Anterior cingulate cortex (tissue), 58 donors: Measurements from ENCODE around the gene HDAC10.

ENCODE experiments used
- DNase-seq, 58 donors: peaks; one replicate each; lab custom pipeline; 2025; lab: John Stamatoyannopoulos, UW

Gene HDAC10

GRCh38 chr22:50245214-50246072 is 5.6 kb downstream of the HDAC10 start:
- DNase-seq = no peak

DNA sequence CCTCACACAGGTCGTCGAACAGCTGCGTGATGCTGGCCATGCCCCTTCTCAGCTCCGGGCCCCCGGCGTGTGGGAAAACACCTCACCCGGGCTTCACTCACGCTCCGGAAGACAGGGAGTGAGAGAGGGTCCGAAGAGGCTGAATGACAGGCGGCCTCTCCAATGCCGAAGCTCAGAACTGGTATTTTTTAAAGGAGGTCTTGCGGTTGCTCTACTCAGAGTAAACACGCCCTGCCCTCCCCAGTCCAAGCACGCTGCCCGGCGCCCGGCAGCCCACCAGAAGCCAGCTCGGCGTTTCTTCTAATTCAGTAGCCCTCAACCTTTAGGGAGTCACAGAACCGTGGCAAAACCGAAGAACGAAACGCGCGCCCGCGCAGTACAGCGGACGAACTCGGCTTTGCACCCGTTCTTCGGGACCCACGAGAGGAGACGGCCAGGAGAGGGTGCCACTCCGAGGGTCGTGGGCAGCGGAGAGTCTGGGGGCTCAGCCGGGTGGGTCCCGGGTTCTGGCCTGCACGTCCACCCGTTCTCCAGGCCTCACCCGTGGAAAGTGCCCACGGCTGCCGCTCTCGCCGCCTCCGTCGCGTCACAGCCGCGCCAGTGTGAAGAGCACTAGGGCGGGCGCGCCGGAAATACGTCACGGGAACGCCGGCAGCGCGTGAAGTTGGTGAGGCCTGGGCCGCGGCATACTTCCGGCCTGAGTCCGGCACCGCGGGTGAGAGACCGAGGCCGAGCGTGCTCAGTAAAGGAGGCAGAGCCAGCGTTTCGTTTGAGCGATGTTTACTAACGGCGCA is 6.4 kb downstream of the HDAC10 start, which contains the start of gene TUBGCP6:
Gene TUBGCP6 (minus strand): TSS at position 604 of the 794 bp plus-strand sequence. CDS start 564 bp downstream, at position 40.
- DNase-seq = peak; percentile 63 to 97 (median 90)

DNA sequence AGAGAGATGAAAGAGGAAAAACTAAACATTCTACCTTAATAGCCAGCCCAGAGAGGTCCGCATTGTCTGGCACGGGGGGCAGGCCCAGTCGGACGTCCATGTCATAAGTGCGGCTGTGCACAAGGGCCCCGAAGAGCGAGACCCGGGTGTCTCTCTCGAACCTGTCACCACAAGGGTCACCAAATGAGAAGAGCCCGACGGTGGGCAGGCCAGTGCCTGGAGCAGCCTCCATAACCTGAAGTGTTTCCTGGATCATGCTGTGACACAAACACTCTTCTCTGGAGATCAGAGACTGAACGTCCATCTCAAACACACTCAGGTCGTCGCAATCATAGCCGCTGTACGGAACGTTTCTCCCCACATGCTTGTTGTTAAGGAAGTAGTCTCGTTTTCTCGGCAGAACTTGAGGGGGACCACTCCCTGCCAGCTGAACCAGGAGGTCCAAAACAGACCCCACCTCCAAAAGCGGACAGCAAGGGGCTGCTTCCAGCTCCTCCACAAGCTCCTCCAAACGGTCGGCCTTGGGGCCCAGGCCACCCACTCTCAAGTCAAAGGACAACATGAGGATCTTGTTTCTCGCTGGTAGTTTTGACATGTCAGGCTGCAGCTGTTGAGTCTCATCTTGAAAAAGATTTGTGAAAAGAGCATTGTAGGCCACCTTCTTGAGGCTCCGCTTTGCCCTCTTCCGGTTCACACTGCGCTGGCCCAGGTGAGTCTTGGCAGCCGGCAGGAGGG is 7.2 kb downstream of the HDAC10 start:
- no peak for DNase-seq

DNA sequence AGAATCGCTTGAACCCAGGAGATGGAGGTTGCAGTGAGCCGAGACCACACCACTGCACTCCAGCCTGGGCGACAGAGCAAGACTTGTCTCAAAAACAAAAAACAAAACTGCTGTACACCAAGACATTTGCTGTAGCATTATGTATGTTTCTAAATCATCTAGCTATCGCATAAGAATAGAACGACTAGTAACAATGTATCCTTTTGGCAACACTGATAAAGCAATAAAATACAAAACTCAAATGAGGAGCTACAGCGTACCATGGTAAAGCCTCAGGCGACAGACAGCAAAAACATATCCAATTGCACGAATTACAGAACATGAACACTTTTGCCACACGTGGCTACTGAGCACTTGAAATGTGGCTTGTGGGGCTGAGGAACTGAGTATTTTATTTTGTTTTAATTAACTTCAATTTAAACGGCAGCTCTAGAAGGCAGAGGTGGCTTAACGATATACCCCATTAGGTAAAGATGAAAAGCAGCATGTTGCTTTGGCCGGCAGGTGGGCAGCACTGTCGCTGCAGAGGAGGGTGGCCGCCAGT is 8.6 kb downstream of the HDAC10 start:
- no peak for DNase-seq

DNA sequence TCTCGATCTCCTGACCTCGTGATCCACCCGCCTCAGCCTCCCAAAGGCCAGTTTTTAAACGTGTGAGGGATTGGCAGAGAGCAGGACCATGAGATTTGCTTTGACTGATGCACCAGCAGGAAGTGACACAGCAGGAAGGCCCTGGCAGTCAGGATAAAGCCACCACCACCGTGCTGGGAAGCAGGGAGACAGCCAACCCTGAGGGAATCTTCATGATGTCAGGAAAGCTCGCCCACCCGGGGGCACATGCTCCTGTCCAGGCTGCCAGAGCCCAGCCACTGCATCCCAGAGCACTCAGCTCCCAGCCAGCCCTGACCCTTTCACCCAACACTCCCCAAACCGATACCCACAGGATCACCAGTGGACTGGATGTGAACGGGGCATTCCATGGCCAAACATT is 12.3 kb downstream of the HDAC10 start:
- DNase-seq = no peak

DNA sequence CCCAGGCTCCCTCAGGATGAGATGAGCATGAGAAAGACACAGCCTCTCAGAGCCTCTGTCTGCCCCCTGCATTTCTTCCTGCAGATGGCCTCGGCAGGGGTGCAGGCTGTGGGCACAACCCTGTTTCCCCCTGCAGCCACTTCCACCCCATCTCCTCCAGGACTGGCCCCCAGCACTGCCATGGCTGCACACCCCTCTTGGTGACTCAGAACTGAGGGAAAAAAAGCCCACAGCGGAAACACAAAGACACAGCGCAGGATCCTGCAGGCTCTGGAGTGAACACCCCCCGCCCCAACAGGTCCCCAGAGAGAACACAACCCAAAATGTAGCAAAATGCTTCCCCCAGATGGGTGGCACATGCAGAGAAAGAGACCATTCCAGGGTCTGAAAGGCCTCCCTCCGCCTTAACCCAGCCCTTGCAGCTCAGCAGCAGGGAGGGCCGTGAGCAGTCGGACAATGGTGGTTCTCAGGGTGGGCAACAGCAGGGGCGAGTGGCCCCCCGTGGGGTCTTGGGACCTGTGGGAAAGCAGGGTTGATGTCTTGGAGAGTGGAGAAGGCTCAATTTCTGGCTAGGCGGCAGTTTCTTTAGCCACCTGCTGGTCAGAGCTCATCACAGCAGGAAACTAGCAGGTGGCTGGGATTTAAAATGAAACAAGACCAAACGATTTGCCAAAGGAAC is 14.2 kb downstream of the HDAC10 start:
- DNase-seq = no peak

DNA sequence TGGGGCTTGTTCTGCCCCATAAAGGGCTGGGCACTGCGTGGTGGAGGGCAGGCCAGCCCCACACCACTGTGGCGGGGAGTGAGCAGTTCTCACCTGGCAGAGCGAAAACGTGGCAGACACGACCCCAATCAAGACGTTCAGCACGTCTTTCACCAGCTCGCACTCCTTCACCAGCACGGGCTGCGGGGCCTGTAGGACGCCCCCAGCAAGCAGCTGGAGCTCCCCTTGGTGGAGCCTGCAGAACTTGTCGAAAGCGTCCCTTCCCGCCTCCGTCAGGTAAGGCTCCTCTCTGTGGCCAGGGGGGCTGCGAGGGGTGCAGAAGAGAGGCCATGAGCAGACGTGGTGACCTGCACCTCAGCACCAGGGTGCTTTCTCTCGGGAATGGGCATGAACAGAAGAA is 17.8 kb downstream of the HDAC10 start:
- DNase-seq = no peak

GRCh38 chr22:50232481-50233151 is 18.4 kb downstream of the HDAC10 start:
- DNase-seq = no peak

DNA sequence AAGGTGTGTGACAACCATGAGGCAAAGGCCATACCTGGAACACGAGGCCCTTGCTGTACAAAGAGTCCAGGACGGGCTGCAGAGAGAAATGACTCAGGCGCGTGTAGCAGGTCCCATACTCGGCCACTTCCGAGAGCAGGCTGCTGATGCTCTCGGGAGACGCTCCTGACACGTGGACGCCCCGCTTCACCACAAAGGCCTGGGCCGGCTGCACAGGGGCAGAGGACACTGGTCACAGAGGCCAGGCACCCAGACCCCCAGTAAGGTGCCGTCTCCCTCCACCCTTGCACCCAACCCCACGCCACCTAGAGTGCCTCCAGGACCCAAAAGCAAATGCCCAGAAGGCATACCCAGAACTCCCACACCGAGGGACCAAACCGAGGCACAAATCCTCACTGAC is 21.7 kb downstream of the HDAC10 start:
- DNase-seq = no peak

DNA sequence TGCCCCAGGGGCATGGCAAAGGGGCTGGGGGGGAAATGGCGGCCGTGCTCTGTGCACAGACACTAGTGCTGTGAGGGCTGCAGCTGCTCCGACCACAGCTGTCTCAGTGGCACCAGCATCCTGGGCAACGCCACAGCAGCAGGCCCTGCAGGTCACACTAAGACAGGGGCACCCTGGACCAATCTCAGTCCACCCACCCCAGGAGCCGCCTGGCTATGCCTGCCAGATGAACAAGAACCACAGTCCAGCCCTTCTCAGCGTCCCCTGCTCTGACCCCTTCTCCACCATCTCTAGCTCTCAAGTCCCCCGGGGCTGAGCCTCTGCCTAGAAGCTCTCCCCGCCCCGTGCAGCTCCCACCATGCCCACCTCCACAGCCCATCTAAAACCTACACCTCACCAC is 22.7 kb downstream of the HDAC10 start:
- no peak for DNase-seq

GRCh38 chr22:50227579-50228215 is 23.4 kb downstream of the HDAC10 start:
- DNase-seq = no peak

GRCh38 chr22:50226875-50227165 is 24.2 kb downstream of the HDAC10 start:
- no peak for DNase-seq

- no peak for DNase-seq
Measured at GRCh38 chr22:50226063-50226874, 24.8 kb downstream of the HDAC10 start.

- no peak for DNase-seq
Measured at GRCh38 chr22:50225200-50225969, 25.7 kb downstream of the HDAC10 start.

- DNase-seq = no peak
Measured at GRCh38 chr22:50224071-50224470, 27.0 kb downstream of the HDAC10 start.

DNA sequence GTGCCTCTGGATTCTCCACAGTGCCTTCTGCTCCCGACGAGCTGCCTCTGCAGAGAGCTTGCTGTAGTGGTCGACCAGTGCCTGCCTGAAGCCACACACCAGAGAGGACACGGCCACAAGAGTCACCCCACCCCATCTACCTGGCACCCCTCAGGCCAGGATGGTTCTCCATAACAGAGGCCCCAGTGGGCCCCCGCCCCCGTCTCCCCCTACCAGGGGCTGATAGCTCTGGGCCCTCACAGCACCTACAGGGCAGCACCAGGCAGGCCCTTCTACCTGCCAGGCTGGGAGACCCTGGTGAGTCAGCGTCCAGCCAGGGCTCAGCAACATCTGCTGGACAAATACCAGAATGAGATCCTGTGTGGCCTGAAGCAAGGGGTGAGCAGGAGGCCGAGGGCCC is 28.6 kb downstream of the HDAC10 start:
- DNase-seq = no peak
